Activated CD8-positive, alpha-beta memory T cell treated with anti-CD3 and anti-CD28 coated beads, Interleukin-2, amount 10 ng/mL, durations not matched to agents 7 days and 5 days (primary cell): Measurements from ENCODE around the gene PHF11. TPM values are rescaled to one million over a fixed set of nuclear protein-coding genes. Genes with fewer than 3 reads are reported as not detected.

ENCODE experiments used
- ATAC-seq: fragments of 150-1000 bp; cut with Tn5 transposase; one replicate; pipeline ENCODE4 v1.10.0; 2021; ENCODE audit warnings: moderate library complexity
- CTCF ChIA-PET: fragments of 350-600 bp; sonication (Branson Sonifier 250); formaldehyde crosslinking; loops from one replicate; lab custom pipeline; 2021; ENCODE audit warnings: antibody characterized with exemption; lab: Charles Lee
- DNase-seq: peaks from one replicate; pipeline ENCODE4 v3.0.0-alpha.2; 2020
- H3K27ac Mint-ChIP-seq: one replicate; pipeline ENCODE4 v1.8.0; 2021; ENCODE audit warnings: mild to moderate bottlenecking, mixed read lengths
- H3K27me3 Mint-ChIP-seq: one replicate; pipeline ENCODE4 v1.8.0; 2021; ENCODE audit warnings: mixed read lengths
- H3K36me3 Mint-ChIP-seq: one replicate; pipeline ENCODE4 v1.8.0; 2021; ENCODE audit warnings: mild to moderate bottlenecking, mixed read lengths
- H3K4me1 Mint-ChIP-seq: one replicate; pipeline ENCODE4 v1.8.0; 2021; ENCODE audit warnings: mixed read lengths
- H3K4me3 Mint-ChIP-seq: one replicate; pipeline ENCODE4 v1.8.0; 2021; ENCODE audit warnings: mild to moderate bottlenecking, moderate library complexity, mixed read lengths
- H3K9me3 Mint-ChIP-seq: one replicate; pipeline ENCODE4 v1.8.0; 2022; ENCODE audit warnings: low read depth, mixed read lengths
- total RNA-seq, 2 experiments: library from RNA; stranded (reverse); gene quantifications; one replicate each; pipeline ENCODE4 v1.2.3, GENCODE V29; 2021

The PHF11 gene
- total RNA-seq = 100 to 1,000 TPM in 1 of 2 experiments, 10 to 100 TPM in 1; 79.6 to 129 TPM

- H3K36me3 Mint-ChIP-seq = peaks cover 58% of the 10 kb centered on the region
Measured at GRCh38 chr13:49495783-49496762, at the start of gene PHF11. PHF11 (plus strand) TSS chr13:49495953; CDS start chr13:49496002, 49 bp downstream.

DNA sequence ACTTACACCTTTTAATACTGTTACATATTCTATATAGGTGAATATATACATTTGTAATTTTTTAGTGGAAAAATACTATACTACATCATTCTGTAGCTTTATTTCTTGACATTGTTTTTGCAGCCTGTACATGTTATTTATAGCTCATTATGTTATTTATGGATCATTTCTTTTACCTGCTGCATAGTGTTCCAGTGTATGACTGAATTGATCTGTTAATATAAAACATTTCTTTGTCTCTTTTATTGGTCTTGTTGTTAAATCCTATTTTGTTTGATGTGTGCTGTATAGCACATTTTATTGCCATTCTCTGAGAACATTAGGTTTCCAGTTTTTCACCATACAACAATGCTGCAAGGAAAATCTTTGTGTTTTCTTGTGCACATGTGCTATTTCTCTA is 49.3 kb upstream of the PHF11 start:
- Mint-ChIP-seq H3K27me3 (no peaks in the 10 kb centered on the region), H3K4me3 (peak overlapping the region; percentile 97), H3K36me3 (peaks cover 23% of the 10 kb centered on the region), H3K9me3 (no peaks in the 10 kb centered on the region), H3K27ac (peak overlapping the region; percentile 98), H3K4me1 (peaks cover 64% of the 10 kb centered on the region)
- ATAC-seq (no peak), DNase-seq (no peak)
- CTCF ChIA-PET = interaction anchor here (0.9 to 4.3 kb wide), 2 partner anchors 7 to 13 kb away, joined by 3 to 23 read pairs; no protein-coding TSS in a partner anchor

More at GRCh38 chr13:49495783-49496762, at the start of gene PHF11:
- Mint-ChIP-seq H3K27me3 (no peaks in the 10 kb centered on the region), H3K4me1 (peaks cover 53% of the 10 kb centered on the region), H3K4me3 (peak within 1 kb of the TSS; percentile 94), H3K27ac (peak within 1 kb of the TSS; percentile 99), H3K9me3 (no peaks in the 10 kb centered on the region)
- ATAC-seq (peak; percentile 87), DNase-seq (peak; percentile 92)
- CTCF ChIA-PET = interaction anchor here (0.7 to 4.5 kb wide), 9 partner anchors 10 to 297 kb away, joined by 3 to 21 read pairs (median 3); partner anchors contain the start of genes CAB39L, KPNA3 and SETDB2

DNA sequence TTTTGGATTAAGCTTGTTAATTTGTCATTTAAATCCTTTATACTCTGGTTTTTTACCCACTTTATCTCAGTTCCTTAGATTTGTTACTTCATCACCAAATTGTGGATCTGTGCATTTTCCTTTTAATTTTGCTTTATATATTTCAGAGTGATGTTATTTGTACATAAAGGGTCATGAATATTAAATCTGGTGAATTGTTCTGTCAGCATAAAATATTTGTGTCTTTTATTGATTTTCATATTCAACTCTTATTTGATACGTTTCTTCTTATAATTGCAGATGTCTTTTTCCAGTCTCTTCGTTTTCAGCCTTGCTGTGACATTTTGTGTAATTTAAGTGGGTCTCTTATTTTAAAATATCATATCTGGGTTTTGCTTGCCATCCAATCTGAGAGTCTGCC is 47.0 kb upstream of the PHF11 start:
- no peaks in the 10 kb centered on the region for H3K9me3 Mint-ChIP-seq
- DNase-seq (no peak), ATAC-seq (no peak)
- CTCF ChIA-PET = no interaction called here
- no peak overlapping the region for H3K4me3 Mint-ChIP-seq
- no peak overlapping the region for H3K27ac Mint-ChIP-seq
- H3K36me3 Mint-ChIP-seq = peaks cover 35% of the 10 kb centered on the region
- peaks cover 52% of the 10 kb centered on the region for H3K4me1 Mint-ChIP-seq
- H3K27me3 Mint-ChIP-seq = no peaks in the 10 kb centered on the region

DNA sequence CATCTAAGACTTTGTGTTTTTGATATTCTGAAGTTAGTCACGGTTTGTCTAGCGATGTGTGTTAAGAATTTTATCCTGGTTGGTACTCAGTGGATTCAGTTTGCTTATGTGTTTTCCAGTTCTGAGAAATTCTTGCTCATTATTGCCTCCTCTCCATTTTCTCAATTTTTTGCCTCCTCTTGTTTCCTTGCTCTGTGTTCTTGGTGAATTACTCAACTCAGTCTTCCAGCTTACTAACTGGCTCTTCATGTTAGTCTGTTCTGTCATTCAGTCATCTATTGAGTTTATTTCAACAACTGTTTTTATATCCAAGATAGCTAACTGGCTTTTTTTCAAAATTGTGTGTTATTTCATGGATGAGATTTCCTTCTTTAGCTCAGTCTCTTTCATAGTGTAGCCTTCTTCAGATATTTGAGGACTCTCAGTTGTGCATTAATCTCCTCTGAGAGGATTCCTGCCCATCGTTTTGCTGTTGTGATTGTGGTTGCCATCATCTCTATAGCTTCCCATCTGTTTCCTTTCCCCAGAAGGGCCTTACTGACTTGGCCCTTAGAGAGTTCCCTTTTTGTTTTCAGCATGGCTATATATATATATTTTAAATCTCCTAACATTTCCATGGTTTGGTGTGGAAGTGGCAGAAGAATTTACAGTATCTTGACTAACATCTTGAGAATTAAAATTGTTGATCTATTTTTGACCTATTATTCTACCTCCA is 45.5 kb upstream of the PHF11 start:
- ATAC-seq (no peak), DNase-seq (no peak)
- no peaks in the 10 kb centered on the region for H3K27me3 Mint-ChIP-seq
- peaks cover 40% of the 10 kb centered on the region for H3K36me3 Mint-ChIP-seq
- peaks cover 62% of the 10 kb centered on the region for H3K4me1 Mint-ChIP-seq
- H3K9me3 Mint-ChIP-seq = no peaks in the 10 kb centered on the region
- CTCF ChIA-PET = no interaction called here
- no peak overlapping the region for H3K4me3 Mint-ChIP-seq
- peak overlapping the region; percentile 61 for H3K27ac Mint-ChIP-seq

DNA sequence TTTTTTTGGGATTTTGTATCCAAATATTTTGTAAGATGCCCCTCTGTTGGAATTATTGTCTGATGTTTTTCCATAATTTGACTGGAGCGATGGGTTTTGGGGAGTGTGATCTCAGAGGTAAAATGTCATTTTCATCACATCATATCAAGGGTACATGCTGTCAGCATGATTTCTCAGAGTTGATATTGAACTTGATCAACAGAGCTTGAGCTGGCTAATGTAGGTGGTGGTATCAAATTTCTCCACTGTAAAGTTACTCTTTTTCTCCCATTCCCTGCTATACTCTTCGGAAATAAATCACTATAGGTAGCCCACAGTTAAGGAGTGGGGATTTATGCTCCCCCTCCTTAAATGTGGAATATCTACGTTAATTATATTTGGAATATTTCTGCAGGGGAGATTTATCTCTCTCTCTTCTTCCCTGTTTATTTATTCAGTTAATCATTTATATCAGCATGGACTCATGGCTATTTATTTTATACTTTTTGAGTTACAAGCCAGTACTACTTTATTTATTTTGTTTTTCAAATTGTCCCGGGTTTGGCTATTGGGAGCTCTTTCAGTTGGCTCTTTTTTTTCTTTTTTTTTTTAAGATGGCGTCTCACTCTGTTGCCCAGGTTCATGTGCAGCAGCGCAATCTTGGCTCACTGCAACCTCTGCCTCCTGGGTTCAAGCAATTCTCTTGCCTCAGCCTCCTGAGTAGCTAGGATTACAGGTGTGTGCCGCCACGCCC is 42.9 kb upstream of the PHF11 start:
- no peak for ATAC-seq
- Mint-ChIP-seq H3K36me3 (peaks cover 40% of the 10 kb centered on the region), H3K4me1 (peaks cover 51% of the 10 kb centered on the region), H3K9me3 (no peaks in the 10 kb centered on the region), H3K27ac (no peak overlapping the region), H3K27me3 (no peaks in the 10 kb centered on the region), H3K4me3 (no peak overlapping the region)
- CTCF ChIA-PET = interaction anchor here (1.0 to 3.9 kb wide), 2 partner anchors 8 to 13 kb away, joined by 4 to 23 read pairs; partner anchors contain the start of genes CAB39L and SETDB2
- no peak for DNase-seq

GRCh38 chr13:49453465-49453864 is 42.3 kb upstream of the PHF11 start:
- Mint-ChIP-seq H3K4me1 (peaks cover 47% of the 10 kb centered on the region), H3K36me3 (peaks cover 43% of the 10 kb centered on the region), H3K27me3 (no peaks in the 10 kb centered on the region), H3K9me3 (no peaks in the 10 kb centered on the region), H3K27ac (no peak overlapping the region), H3K4me3 (no peak overlapping the region)
- no peak for ATAC-seq
- DNase-seq = no peak
- CTCF ChIA-PET = interaction anchor here (3.9 kb wide), 1 partner anchor 9 kb away, joined by 23 read pairs; the partner anchor contains the start of genes CAB39L and SETDB2

GRCh38 chr13:49454388-49455006 is 41.3 kb upstream of the PHF11 start:
- ATAC-seq = peak; percentile 95
- no peaks in the 10 kb centered on the region for H3K27me3 Mint-ChIP-seq
- peaks cover 45% of the 10 kb centered on the region for H3K4me1 Mint-ChIP-seq
- H3K4me3 Mint-ChIP-seq = peak overlapping the region; percentile 62
- H3K36me3 Mint-ChIP-seq = peaks cover 38% of the 10 kb centered on the region
- H3K27ac Mint-ChIP-seq = peak overlapping the region; percentile 88
- H3K9me3 Mint-ChIP-seq = no peaks in the 10 kb centered on the region
- CTCF ChIA-PET = interaction anchor here (0.9 to 3.9 kb wide), 2 partner anchors 10 to 148 kb away, joined by 3 to 23 read pairs; partner anchors contain the start of genes CAB39L and SETDB2
- DNase-seq = no peak

- Mint-ChIP-seq H3K4me3 (no peak overlapping the region), H3K27ac (peak overlapping the region; percentile 49), H3K36me3 (peaks cover 34% of the 10 kb centered on the region), H3K27me3 (no peaks in the 10 kb centered on the region), H3K9me3 (no peaks in the 10 kb centered on the region), H3K4me1 (peaks cover 43% of the 10 kb centered on the region)
- no peak for DNase-seq
- no peak for ATAC-seq
- CTCF ChIA-PET = interaction anchor here (0.9 to 3.9 kb wide), 2 partner anchors 11 to 147 kb away, joined by 3 to 23 read pairs; partner anchors contain the start of genes CAB39L and SETDB2
Measured at GRCh38 chr13:49455007-49455398, 40.8 kb upstream of the PHF11 start.

GRCh38 chr13:49456156-49456555 is 39.6 kb upstream of the PHF11 start:
- Mint-ChIP-seq H3K27me3 (no peaks in the 10 kb centered on the region), H3K4me3 (no peak overlapping the region), H3K36me3 (peaks cover 38% of the 10 kb centered on the region), H3K27ac (no peak overlapping the region), H3K9me3 (no peaks in the 10 kb centered on the region), H3K4me1 (peaks cover 37% of the 10 kb centered on the region)
- CTCF ChIA-PET = no interaction called here
- ATAC-seq (no peak), DNase-seq (no peak)

DNA sequence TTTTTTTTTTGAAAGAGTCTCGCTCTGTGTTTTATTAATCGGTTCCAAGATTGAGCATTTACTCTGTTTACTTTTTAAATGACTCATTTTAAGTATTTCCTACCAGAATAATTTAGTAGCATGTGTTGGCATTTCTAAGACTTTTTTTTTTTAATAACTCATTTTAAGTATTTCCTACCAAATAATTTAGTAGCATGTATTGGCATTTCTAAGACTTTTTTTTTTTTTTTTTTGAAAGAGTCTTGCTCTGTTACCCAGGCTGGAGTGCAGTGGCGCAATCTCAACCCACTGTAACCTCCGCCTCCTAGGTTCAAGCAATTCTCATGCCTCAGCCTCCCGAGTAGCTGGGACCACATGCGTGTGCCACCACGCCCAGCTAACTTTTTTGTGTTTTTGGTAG is 38.5 kb upstream of the PHF11 start:
- H3K4me3 Mint-ChIP-seq = no peak overlapping the region
- no peaks in the 10 kb centered on the region for H3K27me3 Mint-ChIP-seq
- no peaks in the 10 kb centered on the region for H3K9me3 Mint-ChIP-seq
- peaks cover 44% of the 10 kb centered on the region for H3K36me3 Mint-ChIP-seq
- H3K27ac Mint-ChIP-seq = no peak overlapping the region
- CTCF ChIA-PET = no interaction called here
- no peak for ATAC-seq
- peaks cover 37% of the 10 kb centered on the region for H3K4me1 Mint-ChIP-seq
- no peak for DNase-seq

- Mint-ChIP-seq H3K27me3 (no peaks in the 10 kb centered on the region), H3K36me3 (peaks cover 51% of the 10 kb centered on the region), H3K9me3 (peaks cover 8% of the 10 kb centered on the region), H3K4me1 (peaks cover 26% of the 10 kb centered on the region), H3K27ac (no peak overlapping the region), H3K4me3 (no peak overlapping the region)
- ATAC-seq (peak; percentile 47), DNase-seq (no peak)
- CTCF ChIA-PET = interaction anchor here (1.0 to 1.5 kb wide), 2 partner anchors 13 to 15 kb away, joined by 3 to 5 read pairs; partner anchors contain the start of genes CAB39L and SETDB2
Measured at GRCh38 chr13:49459580-49459979, 36.2 kb upstream of the PHF11 start.

DNA sequence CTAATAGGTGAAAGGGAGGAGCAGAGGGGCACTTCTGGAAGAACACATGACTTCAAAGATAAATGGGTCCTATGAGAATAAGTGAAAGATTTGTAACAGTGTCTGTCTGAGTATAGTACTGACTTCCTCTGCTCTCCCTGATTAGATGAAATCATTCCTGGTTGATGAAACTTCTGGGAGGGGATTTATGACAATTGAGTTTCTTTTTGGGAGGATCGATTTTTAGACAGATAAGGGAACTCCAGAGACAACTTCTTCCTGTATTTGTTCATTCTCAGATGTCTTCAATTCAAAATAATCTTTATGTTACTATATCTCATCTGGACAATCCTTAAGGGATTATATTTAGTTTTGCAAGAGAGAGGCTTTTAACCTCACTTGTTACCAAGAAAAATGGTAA is 31.7 kb upstream of the PHF11 start:
- H3K4me1 Mint-ChIP-seq = peaks cover 7% of the 10 kb centered on the region
- no peaks in the 10 kb centered on the region for H3K27me3 Mint-ChIP-seq
- ATAC-seq = no peak
- peaks cover 60% of the 10 kb centered on the region for H3K36me3 Mint-ChIP-seq
- H3K4me3 Mint-ChIP-seq = no peak overlapping the region
- peaks cover 8% of the 10 kb centered on the region for H3K9me3 Mint-ChIP-seq
- H3K27ac Mint-ChIP-seq = no peak overlapping the region
- CTCF ChIA-PET = no interaction called here
- no peak for DNase-seq
